HL-60 (cell line): ENCODE measurements around the gene BPTF.
"Not testable (repeated sequence)": the region's sequence is repeated elsewhere in the genome, so short reads cannot be mapped to it uniquely, and the experiment has no call there.

ENCODE experiments used
- DNase-seq, 2 experiments: peaks; one replicate each; pipeline ENCODE4 v3.0.0-alpha.2; 2010 to 2020; ENCODE audit warnings: low read depth in 1 of 2, low spot score in 1 of 2
- H3K27ac ChIP-seq: fragments of 250-450 bp; sonication (Bioruptor Pico); replicated peaks from 2 replicates; pipeline ENCODE4 v1.5.1; 2020; ENCODE audit warnings: mild to moderate bottlenecking, moderate library complexity
- H3K27me3 ChIP-seq: fragments of 250-450 bp; sonication (Bioruptor Pico); 2 replicates; pipeline ENCODE4 v1.5.1; 2021; ENCODE audit warnings: mild to moderate bottlenecking, moderate library complexity; ENCODE audit not compliant: insufficient read depth, poor library complexity, severe bottlenecking
- H3K4me3 ChIP-seq: replicated peaks from 2 replicates; pipeline ENCODE4 v1.5.1; 2011; ENCODE audit warnings: mild to moderate bottlenecking, control low read depth, low read length; ENCODE audit not compliant: insufficient read depth
- GABPA ChIP-seq: IDR thresholded peaks from 2 replicates; pipeline ENCODE4 v1.6.1; 2012; ENCODE audit warnings: low read depth
- POLR2AphosphoS5 ChIP-seq: IDR thresholded peaks from 2 replicates; pipeline ENCODE4 v1.6.1; 2012; ENCODE audit warnings: low read depth
- SPI1 ChIP-seq: IDR thresholded peaks from 2 replicates; pipeline ENCODE4 v1.6.1; 2012; ENCODE audit warnings: low read depth, mild to moderate bottlenecking, borderline replicate concordance
- TF ChIP-seq, protein P1 (sequence below): IDR thresholded peaks from 2 replicates; pipeline ENCODE4 v1.6.1; 2012; ENCODE audit warnings: low read depth; ENCODE audit not compliant: insufficient replicate concordance
- TF ChIP-seq, protein P2 (sequence below): IDR thresholded peaks from one replicate; pipeline ENCODE4 v1.5.1; 2011; ENCODE audit warnings: low read length, control low read depth, inconsistent platforms; ENCODE audit not compliant: insufficient read depth

Gene BPTF

DNA sequence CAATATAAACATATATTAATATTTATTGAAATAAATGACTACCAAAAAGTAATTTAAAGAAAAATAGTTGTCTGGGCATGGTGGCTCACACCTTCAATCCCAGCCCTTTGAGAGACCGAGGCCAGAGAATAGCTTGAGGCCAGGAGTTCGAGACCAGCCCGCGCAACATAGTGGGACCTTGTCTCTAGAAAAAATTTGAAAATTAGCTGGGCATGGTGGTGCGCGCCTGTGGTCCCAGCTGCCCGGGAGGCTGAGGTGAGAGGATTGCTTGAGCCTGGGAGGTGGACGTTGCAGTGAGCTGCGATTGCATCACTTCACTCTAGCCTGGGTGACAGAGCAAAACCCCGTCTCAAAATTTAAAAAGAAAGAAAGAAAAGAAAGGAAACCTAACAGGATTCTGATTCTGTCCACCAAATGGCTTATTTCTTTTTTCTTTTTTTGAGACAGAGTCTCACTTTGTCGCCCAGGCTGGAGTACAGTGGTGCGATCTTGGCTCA lies 3.4 kb upstream of the BPTF start:
- no peak for DNase-seq
- no peak for TF ChIP-seq SPI1
- no peak for TF ChIP-seq POLR2AphosphoS5
- no peak for TF ChIP-seq GABPA
- no peak overlapping the region for H3K4me3 ChIP-seq
- no peaks in the 10 kb centered on the region for H3K27me3 ChIP-seq
- H3K27ac ChIP-seq, result no peak overlapping the region

DNA sequence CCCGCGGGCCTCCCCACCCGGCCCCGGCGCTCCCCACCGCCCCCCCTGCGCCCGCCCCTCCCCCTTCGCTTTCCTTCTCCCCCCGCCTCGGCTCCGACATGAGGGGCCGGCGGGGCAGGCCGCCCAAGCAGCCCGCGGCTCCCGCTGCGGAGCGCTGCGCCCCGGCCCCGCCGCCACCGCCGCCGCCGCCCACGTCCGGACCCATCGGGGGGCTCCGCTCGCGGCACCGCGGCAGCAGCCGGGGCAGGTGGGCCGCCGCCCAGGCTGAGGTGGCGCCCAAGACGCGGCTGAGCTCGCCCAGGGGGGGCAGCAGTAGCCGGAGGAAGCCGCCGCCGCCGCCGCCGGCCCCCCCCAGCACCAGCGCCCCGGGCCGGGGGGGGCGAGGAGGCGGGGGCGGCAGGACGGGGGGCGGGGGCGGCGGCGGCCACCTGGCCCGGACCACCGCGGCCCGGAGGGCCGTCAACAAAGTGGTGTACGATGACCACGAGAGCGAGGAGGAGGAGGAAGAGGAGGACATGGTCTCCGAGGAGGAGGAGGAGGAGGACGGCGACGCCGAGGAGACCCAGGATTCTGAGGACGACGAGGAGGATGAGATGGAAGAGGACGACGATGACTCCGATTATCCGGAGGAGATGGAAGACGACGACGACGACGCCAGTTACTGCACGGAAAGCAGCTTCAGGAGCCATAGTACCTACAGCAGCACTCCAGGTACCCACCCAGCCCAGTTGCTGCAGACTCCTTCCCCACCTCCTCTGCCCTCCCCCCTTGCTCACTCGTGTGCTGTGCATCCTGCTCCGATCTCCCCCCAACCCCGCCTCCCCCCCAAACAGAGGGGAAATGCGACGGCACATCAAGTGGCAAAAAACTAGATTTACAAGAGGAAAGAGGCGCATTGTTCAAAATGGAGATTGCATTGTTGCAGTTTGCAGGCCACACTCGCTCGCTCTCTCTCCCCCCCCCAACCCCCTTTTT lies 611 bp downstream of the BPTF start:
- Histone ChIP-seq H3K27ac (peak overlapping the region; percentile 81), H3K4me3 (peak overlapping the region; percentile 96)
- peak; percentile 35 to 41 for DNase-seq
- TF ChIP-seq, protein P1, sequence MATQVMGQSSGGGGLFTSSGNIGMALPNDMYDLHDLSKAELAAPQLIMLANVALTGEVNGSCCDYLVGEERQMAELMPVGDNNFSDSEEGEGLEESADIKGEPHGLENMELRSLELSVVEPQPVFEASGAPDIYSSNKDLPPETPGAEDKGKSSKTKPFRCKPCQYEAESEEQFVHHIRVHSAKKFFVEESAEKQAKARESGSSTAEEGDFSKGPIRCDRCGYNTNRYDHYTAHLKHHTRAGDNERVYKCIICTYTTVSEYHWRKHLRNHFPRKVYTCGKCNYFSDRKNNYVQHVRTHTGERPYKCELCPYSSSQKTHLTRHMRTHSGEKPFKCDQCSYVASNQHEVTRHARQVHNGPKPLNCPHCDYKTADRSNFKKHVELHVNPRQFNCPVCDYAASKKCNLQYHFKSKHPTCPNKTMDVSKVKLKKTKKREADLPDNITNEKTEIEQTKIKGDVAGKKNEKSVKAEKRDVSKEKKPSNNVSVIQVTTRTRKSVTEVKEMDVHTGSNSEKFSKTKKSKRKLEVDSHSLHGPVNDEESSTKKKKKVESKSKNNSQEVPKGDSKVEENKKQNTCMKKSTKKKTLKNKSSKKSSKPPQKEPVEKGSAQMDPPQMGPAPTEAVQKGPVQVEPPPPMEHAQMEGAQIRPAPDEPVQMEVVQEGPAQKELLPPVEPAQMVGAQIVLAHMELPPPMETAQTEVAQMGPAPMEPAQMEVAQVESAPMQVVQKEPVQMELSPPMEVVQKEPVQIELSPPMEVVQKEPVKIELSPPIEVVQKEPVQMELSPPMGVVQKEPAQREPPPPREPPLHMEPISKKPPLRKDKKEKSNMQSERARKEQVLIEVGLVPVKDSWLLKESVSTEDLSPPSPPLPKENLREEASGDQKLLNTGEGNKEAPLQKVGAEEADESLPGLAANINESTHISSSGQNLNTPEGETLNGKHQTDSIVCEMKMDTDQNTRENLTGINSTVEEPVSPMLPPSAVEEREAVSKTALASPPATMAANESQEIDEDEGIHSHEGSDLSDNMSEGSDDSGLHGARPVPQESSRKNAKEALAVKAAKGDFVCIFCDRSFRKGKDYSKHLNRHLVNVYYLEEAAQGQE, result peak; percentile 1
- not testable (repeated sequence) for H3K27me3 ChIP-seq

DNA sequence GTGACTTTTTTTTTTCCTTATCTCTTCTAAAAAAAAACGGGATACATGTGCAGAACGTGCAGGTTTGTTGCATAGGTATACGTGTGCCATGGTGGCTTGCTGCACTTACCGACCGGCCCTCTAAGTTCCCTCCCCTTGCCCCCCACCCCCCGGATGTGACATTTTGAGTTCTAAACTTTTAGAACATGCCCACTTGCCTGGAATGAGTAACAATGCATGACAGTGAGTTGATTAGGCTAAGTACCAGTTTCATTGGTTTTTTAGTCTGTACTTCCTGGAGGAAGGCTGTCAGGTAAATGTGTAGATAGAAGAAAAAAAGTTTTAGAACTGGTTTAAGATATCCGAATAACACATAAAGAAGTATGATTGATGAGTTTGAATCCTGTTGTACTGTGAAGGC lies 4.0 kb downstream of the BPTF start:
- H3K4me3 ChIP-seq, result no peak overlapping the region
- H3K27me3 ChIP-seq, result no peaks in the 10 kb centered on the region
- no peak for DNase-seq
- H3K27ac ChIP-seq, result no peak overlapping the region
- TF ChIP-seq, protein P1, result no peak
- no peak for TF ChIP-seq GABPA
- TF ChIP-seq, protein P2, sequence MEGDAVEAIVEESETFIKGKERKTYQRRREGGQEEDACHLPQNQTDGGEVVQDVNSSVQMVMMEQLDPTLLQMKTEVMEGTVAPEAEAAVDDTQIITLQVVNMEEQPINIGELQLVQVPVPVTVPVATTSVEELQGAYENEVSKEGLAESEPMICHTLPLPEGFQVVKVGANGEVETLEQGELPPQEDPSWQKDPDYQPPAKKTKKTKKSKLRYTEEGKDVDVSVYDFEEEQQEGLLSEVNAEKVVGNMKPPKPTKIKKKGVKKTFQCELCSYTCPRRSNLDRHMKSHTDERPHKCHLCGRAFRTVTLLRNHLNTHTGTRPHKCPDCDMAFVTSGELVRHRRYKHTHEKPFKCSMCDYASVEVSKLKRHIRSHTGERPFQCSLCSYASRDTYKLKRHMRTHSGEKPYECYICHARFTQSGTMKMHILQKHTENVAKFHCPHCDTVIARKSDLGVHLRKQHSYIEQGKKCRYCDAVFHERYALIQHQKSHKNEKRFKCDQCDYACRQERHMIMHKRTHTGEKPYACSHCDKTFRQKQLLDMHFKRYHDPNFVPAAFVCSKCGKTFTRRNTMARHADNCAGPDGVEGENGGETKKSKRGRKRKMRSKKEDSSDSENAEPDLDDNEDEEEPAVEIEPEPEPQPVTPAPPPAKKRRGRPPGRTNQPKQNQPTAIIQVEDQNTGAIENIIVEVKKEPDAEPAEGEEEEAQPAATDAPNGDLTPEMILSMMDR, result no peak
- no peak for TF ChIP-seq POLR2AphosphoS5
- TF ChIP-seq SPI1, result no peak

DNA sequence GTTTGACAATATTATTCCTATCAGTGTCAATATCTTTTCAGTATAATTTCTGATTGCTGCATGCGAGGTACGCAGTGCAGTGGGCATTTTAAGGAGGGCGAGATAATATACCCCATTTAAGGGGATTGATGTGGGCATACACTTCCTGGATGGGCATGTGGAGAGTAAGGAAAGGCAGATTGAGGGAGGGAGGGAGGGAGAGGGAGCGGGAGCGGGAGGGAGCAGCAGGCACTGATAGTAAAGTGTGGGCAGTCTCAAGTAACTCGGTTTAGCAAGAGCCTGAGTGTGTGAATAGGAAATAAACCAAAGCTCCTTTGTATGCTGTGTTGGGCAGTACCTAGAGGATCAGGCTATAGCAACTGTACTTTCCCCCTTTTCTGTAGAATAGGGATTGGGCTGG lies 5.1 kb downstream of the BPTF start:
- Histone ChIP-seq H3K4me3 (no peak overlapping the region), H3K27me3 (no peaks in the 10 kb centered on the region), H3K27ac (no peak overlapping the region)
- TF ChIP-seq, protein P2, result no peak
- no peak for TF ChIP-seq POLR2AphosphoS5
- TF ChIP-seq GABPA, result no peak
- TF ChIP-seq, protein P1, result no peak
- TF ChIP-seq SPI1, result no peak
- DNase-seq, result no peak
